GM19455 (cell line): ENCODE measurements around the gene F8.
"Not testable (repeated sequence)": the region's sequence is repeated elsewhere in the genome, so short reads cannot be mapped to it uniquely, and the experiment has no call there.

Experiments used
- ATAC-seq: cut with Tn5 transposase; IDR thresholded peaks from one replicate; pipeline ENCODE4 v1.9.1; 2021; ENCODE audit not compliant: unreplicated experiment

F8 gene

GRCh38 chrX:154885549-154885948, 137.0 kb downstream of the F8 start:
- ATAC-seq = not testable (repeated sequence)

- not testable (repeated sequence) for ATAC-seq
These were observed 137.5 kb downstream of the F8 start for GRCh38 chrX:154885057-154885456.

GRCh38 chrX:154884069-154884468, 138.5 kb downstream of the F8 start:
- not testable (repeated sequence) for ATAC-seq

GRCh38 chrX:154873329-154873728, 149.2 kb downstream of the F8 start:
- no peak for ATAC-seq

GRCh38 chrX:154868522-154868921, 154.0 kb downstream of the F8 start:
- not testable (repeated sequence) for ATAC-seq

- ATAC-seq = no peak
These were observed 167.3 kb downstream of the F8 start for GRCh38 chrX:154855256-154855655.

GRCh38 chrX:154850957-154851611, 171.4 kb downstream of the F8 start:
- ATAC-seq = no peak

GRCh38 chrX:154840856-154841255, 181.7 kb downstream of the F8 start:
- ATAC-seq = no peak

- ATAC-seq = no peak
These were observed 186.4 kb downstream of the F8 start for GRCh38 chrX:154836163-154836562.

GRCh38 chrX:154834562-154834961, 188.0 kb downstream of the F8 start, which contains the start of gene SMIM9:
Gene SMIM9, minus strand, starts transcription at chrX:154834662. Its CDS starts 3,806 bp downstream, at chrX:154830856.
- ATAC-seq = no peak

- ATAC-seq = no peak
These were observed 188.7 kb downstream of the F8 start for GRCh38 chrX:154833746-154834274.

GRCh38 chrX:154829926-154830442, 192.5 kb downstream of the F8 start:
- no peak for ATAC-seq

- ATAC-seq = no peak
These were observed 193.4 kb downstream of the F8 start for GRCh38 chrX:154829134-154829533.

GRCh38 chrX:154828016-154828408, 194.5 kb downstream of the F8 start:
- ATAC-seq = no peak

GRCh38 chrX:154827194-154828015, 195.1 kb downstream of the F8 start:
- peak; percentile 98 for ATAC-seq

- ATAC-seq = not testable (repeated sequence)
These were observed 196.9 kb downstream of the F8 start for GRCh38 chrX:154825586-154825985.

GRCh38 chrX:154824638-154825037, 197.9 kb downstream of the F8 start:
- ATAC-seq = no peak

- no peak for ATAC-seq
These were observed 200.5 kb downstream of the F8 start for GRCh38 chrX:154822029-154822428.

GRCh38 chrX:154821523-154821922, 201.0 kb downstream of the F8 start:
- no peak for ATAC-seq

- no peak for ATAC-seq
These were observed 202.7 kb downstream of the F8 start for GRCh38 chrX:154819771-154820341.
